B cell (primary cell): ENCODE results near the gene NTMT1. TPM values are rescaled to one million over a fixed set of nuclear protein-coding genes. Genes with fewer than 3 reads are reported as not detected.

Source experiments
- ATAC-seq: fragments of 200-7000 bp; cut with Tn5 transposase; one replicate; pipeline ENCODE4 v1.10.0; 2021; ENCODE audit warnings: low read depth, mild to moderate bottlenecking, moderate number of reproducible peaks, moderate library complexity
- CTCF ChIA-PET: fragments of 350-600 bp; sonication (Branson Sonifier 250); formaldehyde crosslinking; loops from one replicate; lab custom pipeline; 2021; ENCODE audit warnings: antibody characterized with exemption, inconsistent platforms; lab: Charles Lee
- POLR2A ChIA-PET: fragments of 350-600 bp; sonication (Branson Sonifier 250); formaldehyde crosslinking; loops from one replicate; lab custom pipeline; 2021; ENCODE audit warnings: antibody characterized with exemption; lab: Charles Lee
- DNase-seq: peaks from one replicate; pipeline ENCODE4 v3.0.0; 2013
- H2AFZ ChIP-seq: 2 replicates; pipeline ENCODE4 v1.6.1; 2012; ENCODE audit warnings: mild to moderate bottlenecking, low read depth, low read length; ENCODE audit not compliant: insufficient read depth, poor library complexity, severe bottlenecking
- H3K27ac ChIP-seq, 2 donors: 1 replicate in 1 of 2; 2 replicates in 1 of 2; pipeline ENCODE4 v1.5.1; 2012 to 2013; ENCODE audit warnings: low read length in 2 of 2, mild to moderate bottlenecking in 2 of 2, moderate library complexity in 1 of 2
- H3K27me3 ChIP-seq, 4 experiments: fragments of 200-600 bp in 1 of 4; sonication (generic) in 1 of 4; replicated peaks in 1 of 4; 1 replicate in 2 of 4; 2 replicates in 2 of 4; pipeline versions ENCODE4 v1.6.1 to v1.7.0; 2013 to 2016; ENCODE audit warnings: low read length in 3 of 4, mild to moderate bottlenecking in 2 of 4, mixed read lengths in 1 of 4, moderate library complexity in 1 of 4; ENCODE audit not compliant: insufficient read depth in 4 of 4, control insufficient read depth in 3 of 4; ENCODE audit errors: control extremely low read depth in 1 of 4
- H3K36me3 ChIP-seq, 2 experiments: replicated peaks in 1 of 2; 1 replicate in 1 of 2; 2 replicates in 1 of 2; pipeline versions ENCODE4 v1.6.1 to v1.7.1; 2013; ENCODE audit warnings: low read length in 1 of 2; ENCODE audit not compliant: insufficient read depth in 2 of 2, control insufficient read depth in 1 of 2; ENCODE audit errors: control extremely low read depth in 1 of 2, extremely low read depth in 1 of 2
- H3K4me1 ChIP-seq, 2 donors: fragments of 200-600 bp in 1 of 2; sonication (generic) in 1 of 2; 1 replicate in 1 of 2; 2 replicates in 1 of 2; pipeline versions ENCODE4 v1.5.1 to v1.6.1; 2013 to 2017; ENCODE audit warnings: low read length in 2 of 2; ENCODE audit not compliant: control insufficient read depth in 2 of 2, insufficient read depth in 2 of 2
- H3K4me2 ChIP-seq: replicated peaks from 2 replicates; pipeline ENCODE3; 2012; ENCODE audit warnings: mild to moderate bottlenecking, low read depth, low read length; ENCODE audit not compliant: poor library complexity, severe bottlenecking
- H3K4me3 ChIP-seq, 5 experiments: fragments of 200-600 bp in 1 of 5; sonication (generic) in 1 of 5; 1 replicate in 3 of 5; 2 replicates in 2 of 5; pipeline versions ENCODE4 v1.5.1 to v1.7.0; 2011 to 2016; ENCODE audit warnings: low read length in 4 of 5, mild to moderate bottlenecking in 4 of 5, low read depth in 2 of 5, control low read depth in 1 of 5, moderate library complexity in 1 of 5; ENCODE audit not compliant: insufficient read depth in 1 of 5; ENCODE audit errors: control extremely low read depth in 1 of 5, extremely low read depth in 1 of 5
- H3K79me2 ChIP-seq: fragments of 200-600 bp; sonication (generic); one replicate; pipeline ENCODE4 v1.6.0; 2016; ENCODE audit warnings: low read length; ENCODE audit not compliant: control insufficient read depth, insufficient read depth
- H3K9ac ChIP-seq: fragments of 200-600 bp; sonication (generic); 2 replicates; pipeline ENCODE4 v1.6.1; 2017; ENCODE audit warnings: mild to moderate bottlenecking, low read length, moderate library complexity
- H3K9me3 ChIP-seq, 3 donors: one replicate each; pipeline versions ENCODE4 v1.6.1 to v1.7.1; 2013; ENCODE audit warnings: low read length in 2 of 3; ENCODE audit not compliant: control insufficient read depth in 2 of 3, insufficient read depth in 1 of 3; ENCODE audit errors: control extremely low read depth in 1 of 3
- H4K20me1 ChIP-seq: 2 replicates; pipeline ENCODE4 v1.6.0; 2012; ENCODE audit warnings: mild to moderate bottlenecking, low read length; ENCODE audit not compliant: insufficient read depth, control insufficient read depth, poor library complexity, severe bottlenecking
- H3K27ac Mint-ChIP-seq: one replicate; pipeline ENCODE4 v1.8.0; 2021; ENCODE audit warnings: mixed read lengths
- H3K27me3 Mint-ChIP-seq: one replicate; pipeline ENCODE4 v1.8.0; 2021; ENCODE audit warnings: mixed read lengths
- H3K4me1 Mint-ChIP-seq: one replicate; pipeline ENCODE4 v1.8.0; 2021; ENCODE audit warnings: mixed read lengths
- H3K4me3 Mint-ChIP-seq: one replicate; pipeline ENCODE4 v1.8.0; 2021; ENCODE audit warnings: mixed read lengths
- H3K9me3 Mint-ChIP-seq: one replicate; pipeline ENCODE4 v1.8.0; 2022; ENCODE audit warnings: mixed read lengths; ENCODE audit not compliant: insufficient read depth
- EZH2 ChIP-seq: IDR thresholded peaks from 2 replicates; pipeline ENCODE4 v1.6.1; 2012; ENCODE audit warnings: borderline replicate concordance, low read depth, mild to moderate bottlenecking, moderate library complexity, low read length; ENCODE audit not compliant: insufficient read depth, poor library complexity, severe bottlenecking
- WGBS: methylation state at CpG from one replicate; pipeline ENCODE4 v1.1.5; 2013; ENCODE audit warnings: missing lambda C conversion rate; ENCODE audit not compliant: insufficient coverage; 5-methylcytosine and 5-hydroxymethylcytosine counted together
- intact Hi-C: fragments of 100-400 bp; cut with micrococcal nuclease; formaldehyde crosslinking; loops from one replicate; pipeline ENCODE4 v1.10.0; 2022
- polyA plus RNA-seq: library from polyadenylated mRNA; depleted of rRNA; stranded (reverse); fragments of >200 nt; gene quantifications from 2 replicates; pipeline ENCODE4 v1.2.3, GENCODE V29; 2012
- total RNA-seq, 2 donors: library from RNA; stranded (reverse); fragments of 120-200 nt in 1 of 2; gene quantifications; 1 replicate in 1 of 2; 2 replicates in 1 of 2; pipeline versions ENCODE4 v1.2.3 to v1.2.4, GENCODE V29; 2013 to 2022
- TF ChIP-seq, protein P1 (sequence below): fragments of 200-600 bp; IDR thresholded peaks from one replicate; pipeline ENCODE4 v1.8.0; 2022; ENCODE audit warnings: antibody characterized with exemption, mild to moderate bottlenecking

NTMT1 gene
- total and polyA plus RNA-seq, 2 donors (not counting 1 experiment from before 2014, with no cell fraction given): 21.8 to 35.3 TPM

DNA sequence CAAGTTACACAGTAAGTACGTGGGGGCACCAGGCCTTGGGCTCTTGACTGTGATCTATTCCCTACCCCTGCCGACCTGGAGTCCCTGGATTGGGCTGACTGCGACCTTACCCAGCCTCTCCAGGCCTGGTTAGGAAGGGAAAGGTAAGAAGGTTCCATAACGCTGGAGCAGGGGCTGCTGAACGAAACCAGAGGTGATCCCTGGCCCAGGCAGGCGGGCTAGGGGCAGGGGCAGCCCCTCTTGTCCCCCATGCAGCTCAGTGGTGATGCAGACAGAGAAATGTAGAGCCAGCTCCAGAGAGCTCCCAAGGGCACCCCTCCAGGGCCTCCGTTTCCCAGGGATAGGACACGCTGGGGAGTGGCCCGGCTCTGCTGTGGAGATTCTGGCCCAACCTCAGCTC, 53.6 kb downstream of the NTMT1 start:
- 70% methylated on average over 8 of the region's 9 CpGs for WGBS
- Histone ChIP-seq H3K27ac (no peak overlapping the region), H3K79me2 (no peaks in the 10 kb centered on the region), H3K4me1 (no peaks in the 10 kb centered on the region), H3K27me3 (peaks cover 0 to 14% (median 1%) of the 10 kb centered on the region in 4 experiments), H3K4me2 (no peak overlapping the region), H4K20me1 (no peaks in the 10 kb centered on the region), H3K36me3 (no peaks in the 10 kb centered on the region), H2AFZ (no peak overlapping the region), H3K9ac (no peak overlapping the region), H3K4me3 (no peak overlapping the region), H3K9me3 (peaks cover 0 to 6% (median 0%) of the 10 kb centered on the region in 3 donors)
- no peak overlapping the region for H3K4me3 Mint-ChIP-seq
- CTCF ChIA-PET: no interaction called here
- POLR2A ChIA-PET: no interaction called here
- no peaks in the 10 kb centered on the region for H3K9me3 Mint-ChIP-seq
- H3K27me3 Mint-ChIP-seq: peaks cover 23% of the 10 kb centered on the region
- H3K4me1 Mint-ChIP-seq: no peaks in the 10 kb centered on the region
- no peak overlapping the region for H3K27ac Mint-ChIP-seq
- ATAC-seq: no peak
- no peak for TF ChIP-seq EZH2
- TF ChIP-seq, protein P1, sequence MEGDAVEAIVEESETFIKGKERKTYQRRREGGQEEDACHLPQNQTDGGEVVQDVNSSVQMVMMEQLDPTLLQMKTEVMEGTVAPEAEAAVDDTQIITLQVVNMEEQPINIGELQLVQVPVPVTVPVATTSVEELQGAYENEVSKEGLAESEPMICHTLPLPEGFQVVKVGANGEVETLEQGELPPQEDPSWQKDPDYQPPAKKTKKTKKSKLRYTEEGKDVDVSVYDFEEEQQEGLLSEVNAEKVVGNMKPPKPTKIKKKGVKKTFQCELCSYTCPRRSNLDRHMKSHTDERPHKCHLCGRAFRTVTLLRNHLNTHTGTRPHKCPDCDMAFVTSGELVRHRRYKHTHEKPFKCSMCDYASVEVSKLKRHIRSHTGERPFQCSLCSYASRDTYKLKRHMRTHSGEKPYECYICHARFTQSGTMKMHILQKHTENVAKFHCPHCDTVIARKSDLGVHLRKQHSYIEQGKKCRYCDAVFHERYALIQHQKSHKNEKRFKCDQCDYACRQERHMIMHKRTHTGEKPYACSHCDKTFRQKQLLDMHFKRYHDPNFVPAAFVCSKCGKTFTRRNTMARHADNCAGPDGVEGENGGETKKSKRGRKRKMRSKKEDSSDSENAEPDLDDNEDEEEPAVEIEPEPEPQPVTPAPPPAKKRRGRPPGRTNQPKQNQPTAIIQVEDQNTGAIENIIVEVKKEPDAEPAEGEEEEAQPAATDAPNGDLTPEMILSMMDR: no peak
- no peak for DNase-seq
- intact Hi-C loops: no loop called here

- Histone ChIP-seq H4K20me1 (no peaks in the 10 kb centered on the region), H3K4me2 (no peak overlapping the region), H3K27me3 (peaks cover 0 to 13% (median 0%) of the 10 kb centered on the region in 4 experiments), H3K9me3 (peaks cover 0 to 2% (median 0%) of the 10 kb centered on the region in 3 donors), H3K4me3 (no peak overlapping the region), H3K79me2 (no peaks in the 10 kb centered on the region), H3K4me1 (no peaks in the 10 kb centered on the region), H3K36me3 (no peaks in the 10 kb centered on the region), H3K9ac (no peak overlapping the region), H2AFZ (no peak overlapping the region), H3K27ac (no peak overlapping the region)
- Mint-ChIP-seq H3K4me3 (no peak overlapping the region), H3K27me3 (peaks cover 23% of the 10 kb centered on the region), H3K9me3 (no peaks in the 10 kb centered on the region), H3K27ac (no peak overlapping the region), H3K4me1 (no peaks in the 10 kb centered on the region)
- TF ChIP-seq, protein P1: no peak
- TF ChIP-seq EZH2: no peak
- WGBS: 76% methylated on average over 8 of the region's 11 CpGs
- DNase-seq (no peak), ATAC-seq (no peak)
- intact Hi-C loops: no loop called here
- ChIA-PET CTCF (interaction anchor here (1.1 kb wide), 1 partner anchor 47 kb away, joined by 5 read pairs; no protein-coding TSS in a partner anchor), POLR2A (no interaction called here)
Measured at GRCh38 chr9:129681924-129682323, 56.0 kb downstream of the NTMT1 start.
